ENCODE results near the gene CCL5.
A peak's percentile ranks its signal among the peaks of the same experiment; 100 is the strongest.
"Not testable (repeated sequence)": the region's sequence is repeated elsewhere in the genome, so short reads cannot be mapped to it uniquely, and the experiment has no call there.

Gene CCL5

DNA sequence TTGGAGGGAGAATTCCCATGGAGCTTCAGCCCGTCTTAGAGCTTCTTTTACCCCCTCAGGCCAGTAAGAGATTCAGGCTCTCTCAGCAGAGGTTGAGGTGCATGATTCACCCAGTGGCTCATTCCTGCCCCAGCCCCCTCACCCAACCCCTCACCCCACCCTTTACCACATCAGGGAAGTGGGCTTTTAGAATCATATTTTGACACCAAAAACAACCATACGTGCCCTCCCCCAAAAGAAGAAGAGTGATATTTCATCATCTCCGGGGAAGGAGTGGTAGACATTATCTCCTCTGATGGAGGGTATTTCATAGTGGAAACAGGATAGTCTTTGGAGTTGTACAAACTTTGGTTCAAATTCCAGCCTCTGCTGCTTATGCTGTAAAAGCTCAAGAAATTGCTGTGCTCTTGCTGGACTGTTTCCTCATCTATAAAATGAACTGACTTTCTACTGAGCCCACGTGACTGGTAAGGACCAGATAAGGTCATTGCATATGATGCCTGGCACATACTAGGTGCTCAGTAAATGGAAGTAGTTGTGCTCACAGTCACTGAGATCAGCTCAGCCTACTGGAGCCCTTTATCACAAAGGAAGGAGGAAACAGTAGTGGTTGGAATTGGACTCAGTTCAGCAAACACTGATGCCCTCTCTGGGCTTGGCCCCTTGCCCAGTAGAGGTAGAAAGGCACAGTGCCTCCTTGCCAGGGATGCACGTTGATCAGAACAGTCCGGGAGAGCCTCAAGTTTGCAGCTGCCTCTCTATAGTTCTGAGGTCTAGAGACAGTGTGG lies 18.3 kb upstream of the CCL5 start:
- DNase-seq = peak; percentile 74

DNA sequence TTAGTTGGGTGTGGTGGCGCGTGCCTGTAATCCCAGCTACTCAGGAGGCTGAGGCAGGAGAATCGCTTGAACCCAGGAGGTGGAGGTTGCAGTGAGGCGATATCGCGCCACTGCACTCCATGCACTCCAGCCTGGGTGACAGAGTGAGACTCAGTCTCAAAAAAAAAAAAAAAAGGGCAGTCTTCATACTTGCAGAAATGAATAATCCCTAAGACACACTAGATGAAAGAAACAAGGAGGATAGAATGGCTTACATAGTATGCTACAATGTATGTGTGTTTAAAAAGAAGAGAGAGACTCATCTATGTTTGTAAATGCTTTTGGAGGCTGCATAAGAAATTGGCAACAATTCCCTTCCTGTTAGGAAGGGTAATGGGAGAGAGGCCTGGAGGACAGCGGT lies 17.6 kb upstream of the CCL5 start:
- not testable (repeated sequence) for DNase-seq

DNA sequence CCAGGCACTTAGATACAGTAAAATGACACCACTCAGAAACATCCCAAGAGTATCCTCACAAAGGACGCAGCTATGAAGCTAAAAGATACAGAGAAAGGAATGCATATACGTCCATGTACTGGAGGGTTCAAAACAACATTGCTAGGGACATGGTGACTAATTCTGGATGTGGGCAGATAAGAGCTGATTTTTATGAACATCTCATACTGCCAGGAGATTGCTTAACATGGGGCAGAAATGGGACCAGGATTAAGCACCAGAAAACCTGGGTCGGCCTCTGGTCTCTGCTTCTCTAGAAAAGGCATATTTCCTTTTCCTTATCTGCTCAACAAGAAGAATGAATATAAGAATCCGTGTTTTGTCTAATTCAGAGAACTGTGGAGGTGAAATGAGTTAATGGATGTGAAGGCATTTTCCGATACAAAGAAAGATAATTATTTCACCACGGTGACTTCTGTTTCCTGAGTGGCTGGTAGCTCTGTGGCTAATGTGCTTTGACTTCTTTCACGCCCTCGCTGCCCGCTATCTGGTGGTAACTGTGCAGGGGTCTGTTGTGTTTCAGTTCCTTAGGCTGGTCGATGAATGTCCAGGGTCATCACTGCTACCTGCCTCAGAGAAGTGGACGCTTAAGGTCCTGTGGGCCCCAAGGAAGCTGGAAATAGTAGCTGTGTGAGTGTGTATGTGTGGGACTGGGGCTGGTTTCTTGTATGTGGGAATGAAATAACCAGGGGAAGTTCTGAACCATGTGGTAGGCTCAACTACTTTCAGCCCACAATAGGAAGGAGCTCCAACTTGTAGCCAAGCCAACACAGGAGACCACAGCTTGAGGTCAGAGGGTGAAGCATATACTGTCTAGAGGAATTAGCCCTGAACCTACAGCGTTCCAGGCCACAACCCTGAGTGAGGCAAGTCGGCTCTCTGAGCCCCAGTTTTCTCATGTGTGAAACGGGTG lies 15.8 kb upstream of the CCL5 start:
- peak; percentile 78 for DNase-seq

DNA sequence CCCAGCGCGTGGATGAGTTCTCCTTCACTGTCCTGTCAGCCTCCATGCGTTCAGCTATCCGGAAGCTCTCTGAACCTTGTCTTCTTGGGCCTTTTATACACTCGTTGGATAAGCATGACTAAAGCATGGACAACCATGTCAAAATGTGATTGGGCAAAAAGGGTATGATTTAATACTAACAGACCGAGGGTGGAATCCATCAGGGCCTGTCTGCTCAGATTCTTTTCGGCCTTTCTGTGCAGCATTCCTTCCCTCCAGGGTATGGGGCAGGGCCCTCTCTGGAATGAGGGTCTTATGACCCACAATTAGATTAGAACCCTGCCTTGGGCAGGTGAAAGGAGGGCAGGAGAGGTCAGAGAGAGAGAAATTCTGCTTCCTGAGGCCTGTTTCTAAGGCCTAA lies 14.0 kb upstream of the CCL5 start:
- DNase-seq = no peak

DNA sequence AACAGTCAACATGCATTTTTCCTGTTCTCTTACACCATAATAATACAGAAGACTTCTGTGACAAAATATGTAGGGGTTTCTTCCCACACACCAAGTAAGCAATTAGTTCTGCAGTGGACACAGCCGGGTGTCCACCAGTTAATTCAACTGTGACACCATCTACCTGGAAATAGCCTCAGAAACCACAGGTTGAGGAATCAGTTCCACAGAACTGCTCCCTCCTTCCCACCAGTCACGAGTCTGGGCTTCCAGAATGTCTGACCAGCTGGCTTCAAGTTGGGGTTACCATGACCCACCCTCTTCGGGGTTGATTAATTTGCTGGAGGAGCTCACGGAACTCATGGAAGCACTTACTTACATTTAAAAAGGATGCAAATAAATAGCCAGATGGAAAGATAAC lies 13.6 kb upstream of the CCL5 start:
- DNase-seq = no peak

DNA sequence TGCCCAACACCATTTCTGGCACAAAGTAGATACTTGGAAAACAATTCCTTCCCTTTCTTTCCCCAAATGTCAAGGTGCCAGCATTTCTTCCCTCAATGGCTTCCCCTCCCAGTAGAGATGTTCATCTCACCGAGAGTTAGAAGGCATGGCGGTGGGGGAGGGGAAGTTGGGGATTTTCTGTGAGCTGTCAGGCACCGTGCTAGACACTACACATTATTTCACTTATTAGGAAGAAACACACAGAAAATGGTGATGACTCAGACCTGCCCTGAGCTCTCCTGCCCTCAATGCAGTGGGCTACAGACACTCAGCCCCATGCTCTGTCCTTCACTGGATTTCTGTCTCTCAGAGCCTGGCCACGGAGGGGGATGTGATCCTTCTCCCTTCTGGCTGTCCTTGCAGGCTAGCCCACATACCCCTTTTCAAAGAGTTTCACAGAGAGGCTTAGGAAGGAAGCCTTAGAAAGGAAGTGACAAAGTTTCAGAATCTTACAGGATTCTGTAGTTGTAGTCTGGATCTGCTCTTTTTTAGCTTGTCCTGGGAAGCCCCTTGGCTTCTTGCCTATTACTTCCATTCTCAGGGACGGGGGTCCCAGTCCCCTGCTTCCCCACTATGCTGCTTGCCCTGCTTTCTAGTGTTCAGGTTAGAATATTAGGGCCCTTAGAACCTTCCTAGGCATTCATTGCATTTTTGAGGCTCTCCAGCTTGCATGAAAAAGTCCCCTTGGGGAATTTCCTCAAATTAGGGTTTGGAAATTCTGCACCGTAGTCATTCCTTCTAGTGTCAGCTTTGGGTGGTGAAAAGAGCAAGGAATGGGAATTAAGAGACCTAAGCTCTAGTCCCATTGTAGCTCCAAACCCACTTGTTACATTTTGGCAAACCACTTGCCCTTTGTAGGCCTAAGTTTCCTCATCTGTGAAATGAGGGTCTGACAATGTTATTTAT lies 12.2 kb upstream of the CCL5 start:
- peak; percentile 82 for DNase-seq

DNA sequence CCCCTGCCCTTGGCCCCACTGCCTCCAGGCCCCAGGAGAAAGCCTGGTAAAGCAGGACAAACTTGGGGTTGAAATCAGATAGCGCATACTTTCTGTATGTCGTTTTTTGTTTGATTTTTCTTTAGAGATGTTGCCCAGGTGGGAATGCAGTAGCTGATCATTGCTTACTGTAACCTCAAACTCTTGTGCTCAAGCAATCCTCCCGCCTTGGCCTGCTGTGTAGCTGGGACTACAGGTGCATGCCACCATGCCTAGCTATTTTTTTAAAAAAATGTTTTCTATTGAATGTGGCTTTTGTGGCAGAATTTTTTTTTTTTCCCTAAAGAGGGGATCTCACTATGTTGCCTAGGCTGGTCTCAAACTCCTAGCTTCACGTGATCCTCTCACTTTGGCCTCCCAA lies 11.1 kb upstream of the CCL5 start:
- DNase-seq = no peak

DNA sequence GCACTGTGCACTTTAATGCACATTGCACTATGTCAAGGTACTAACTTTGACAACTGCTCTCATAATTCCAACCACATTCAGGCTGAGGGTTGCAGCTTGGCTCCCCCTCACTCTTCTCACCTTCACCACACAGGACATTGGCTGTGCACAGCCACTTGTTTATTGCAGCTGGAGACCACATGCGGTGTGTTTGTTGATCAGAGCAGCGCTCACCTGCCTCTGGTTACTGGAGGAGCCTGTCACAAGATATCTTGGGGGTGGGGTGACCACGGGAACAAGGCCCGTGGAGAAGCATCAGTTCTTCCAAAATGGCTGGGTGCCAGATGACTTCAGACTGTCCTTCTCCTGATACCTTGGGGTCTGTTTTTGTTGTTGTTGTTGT lies 10.6 kb upstream of the CCL5 start:
- peak; percentile 87 for DNase-seq

DNA sequence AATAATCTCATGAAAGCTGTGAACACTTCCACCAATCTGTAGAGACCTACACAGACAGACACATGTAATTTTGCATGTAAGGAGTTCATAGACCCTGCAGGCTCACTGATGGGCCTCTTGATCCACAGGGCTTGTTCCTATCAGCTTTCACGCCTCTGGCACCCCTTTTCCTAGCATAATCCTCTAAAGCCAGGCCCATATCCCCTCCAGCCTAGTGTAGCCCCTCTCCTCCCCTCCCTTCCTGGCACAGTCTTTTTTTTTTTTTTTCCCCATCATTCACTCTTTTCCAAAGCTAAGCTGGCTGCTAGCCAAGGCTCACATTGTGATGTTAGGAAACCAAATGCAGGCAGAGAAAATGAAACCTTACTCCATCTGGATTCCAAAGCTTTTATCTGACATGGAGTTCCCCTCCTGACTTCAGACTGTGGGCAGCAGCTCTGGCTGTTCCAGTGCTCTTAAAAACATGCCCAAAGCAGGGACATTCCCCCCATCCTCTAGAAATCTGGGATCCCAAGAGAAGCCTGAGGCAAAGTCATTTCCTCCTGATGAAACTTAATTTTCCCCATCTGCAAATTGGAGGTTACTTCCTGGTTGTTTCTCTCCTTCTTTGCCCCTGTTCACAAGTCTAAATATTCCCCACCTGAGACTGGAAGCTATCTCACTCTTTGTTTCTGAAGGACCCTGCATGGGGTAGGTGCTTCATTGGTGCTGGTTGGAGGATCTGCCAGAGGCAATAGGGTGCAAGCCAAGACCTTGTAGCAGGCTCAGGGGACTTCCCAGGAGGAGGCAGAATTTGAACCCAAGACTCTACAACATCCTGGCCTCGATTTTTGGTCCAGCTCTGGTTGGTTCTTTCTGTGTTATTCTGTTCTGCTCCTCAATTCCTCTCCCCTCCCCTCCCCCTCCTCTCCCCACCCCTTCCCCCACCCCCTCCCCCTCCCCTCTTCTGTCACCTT lies 9.9 kb upstream of the CCL5 start:
- no peak for DNase-seq

DNA sequence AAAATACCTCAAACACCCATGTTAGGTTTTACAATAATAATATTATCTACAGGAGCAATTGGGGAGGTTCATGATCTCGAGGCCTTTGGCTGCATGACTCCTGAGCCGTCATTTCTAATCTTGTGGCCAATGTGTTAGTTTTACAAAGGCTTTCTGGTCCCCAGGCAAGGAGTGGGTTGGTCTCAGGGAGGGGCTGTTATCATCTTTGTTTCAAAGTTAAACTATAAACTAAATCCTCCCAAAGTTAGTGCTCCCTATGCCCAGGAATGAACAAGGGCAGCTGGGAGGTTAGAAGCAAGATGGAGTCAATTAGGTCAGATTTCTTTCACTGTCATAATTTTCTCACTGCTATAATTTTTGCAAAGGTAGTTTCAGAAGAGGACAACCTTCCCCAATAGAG lies 9.1 kb upstream of the CCL5 start:
- peak; percentile 79 for DNase-seq

DNA sequence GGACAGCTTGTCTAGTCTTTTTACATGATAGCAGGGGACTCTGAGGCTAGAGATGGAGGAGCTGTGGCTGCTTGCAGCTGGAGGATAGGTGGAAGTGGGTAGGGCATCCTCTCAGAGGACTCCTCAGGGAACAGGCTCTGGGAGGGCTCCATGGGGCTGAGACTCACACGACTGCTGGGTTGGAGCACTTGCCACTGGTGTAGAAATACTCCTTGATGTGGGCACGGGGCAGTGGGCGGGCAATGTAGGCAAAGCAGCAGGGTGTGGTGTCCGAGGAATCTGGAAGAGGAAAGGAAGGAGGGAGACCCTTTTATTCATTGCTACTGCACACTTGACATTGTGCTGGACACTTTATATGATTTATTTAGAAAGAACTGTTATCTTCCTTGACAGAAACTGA lies 1.8 kb downstream of the CCL5 start:
- DNase-seq = peak; percentile 26

DNA sequence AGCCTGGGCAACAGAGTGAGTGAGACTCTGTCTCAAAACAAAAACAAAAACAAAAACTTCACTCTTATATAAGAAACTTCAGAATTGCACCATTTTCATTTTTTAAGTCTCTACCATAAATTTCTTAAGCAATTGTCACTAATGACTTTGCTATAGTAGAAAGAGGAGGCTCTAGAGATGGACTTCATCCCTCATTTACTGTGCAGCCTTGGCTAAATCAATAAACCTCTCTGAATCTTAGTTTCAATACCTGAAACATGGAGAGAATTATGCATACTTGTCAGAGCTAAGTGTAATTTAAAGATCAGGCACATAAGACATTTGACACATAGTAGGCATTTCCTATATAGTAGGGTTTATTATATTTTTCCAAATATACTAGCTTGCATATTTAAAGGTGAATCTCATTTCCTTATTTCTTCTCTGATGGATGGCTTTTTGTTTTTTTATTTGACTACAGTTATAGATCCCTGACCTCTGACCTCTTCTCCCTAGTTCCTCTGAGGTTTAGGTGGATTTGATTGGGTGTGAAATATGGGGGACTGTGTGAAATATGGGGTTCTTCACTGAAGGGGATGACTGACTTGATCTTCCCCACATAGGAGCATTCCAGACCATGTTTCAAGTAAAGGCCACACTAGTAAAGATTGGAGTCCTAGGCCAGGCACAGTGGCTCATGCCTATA lies 2.7 kb downstream of the CCL5 start:
- no peak for DNase-seq

DNA sequence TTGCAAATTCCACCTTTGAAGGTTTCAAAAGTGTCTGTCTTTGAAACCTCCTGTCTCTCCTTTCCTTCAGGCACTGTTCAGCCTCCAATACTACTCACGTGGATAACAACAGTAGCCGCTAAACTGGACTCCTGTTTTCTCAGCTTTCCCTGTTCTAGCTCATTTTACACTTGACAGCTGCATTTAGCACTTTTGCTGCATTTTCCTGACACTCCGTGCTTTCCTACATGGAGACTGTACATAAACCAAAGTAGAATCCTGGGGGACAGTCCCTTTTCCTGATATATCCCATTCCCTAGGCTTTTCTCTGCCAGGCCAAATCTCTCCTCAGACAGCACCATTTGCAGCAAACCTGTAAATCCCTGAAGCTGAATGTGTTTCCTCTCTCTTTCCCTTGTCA lies 3.6 kb downstream of the CCL5 start:
- no peak for DNase-seq

DNA sequence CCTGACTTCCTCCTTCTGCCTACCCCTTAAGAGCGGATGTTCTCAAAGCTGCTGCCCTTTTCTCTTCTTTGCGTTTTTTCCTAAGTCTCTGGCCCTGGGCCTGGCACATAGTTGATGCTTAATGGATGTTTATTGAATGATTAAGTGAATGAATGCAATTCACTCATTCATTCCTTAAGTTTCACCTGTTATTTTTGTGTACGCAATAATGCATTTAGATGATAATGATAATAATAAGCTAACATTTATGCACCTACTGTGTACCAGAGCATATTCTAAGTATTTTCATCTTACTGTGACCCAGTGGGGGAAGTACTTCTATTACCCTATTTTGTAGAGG lies 4.4 kb downstream of the CCL5 start:
- no peak for DNase-seq

DNA sequence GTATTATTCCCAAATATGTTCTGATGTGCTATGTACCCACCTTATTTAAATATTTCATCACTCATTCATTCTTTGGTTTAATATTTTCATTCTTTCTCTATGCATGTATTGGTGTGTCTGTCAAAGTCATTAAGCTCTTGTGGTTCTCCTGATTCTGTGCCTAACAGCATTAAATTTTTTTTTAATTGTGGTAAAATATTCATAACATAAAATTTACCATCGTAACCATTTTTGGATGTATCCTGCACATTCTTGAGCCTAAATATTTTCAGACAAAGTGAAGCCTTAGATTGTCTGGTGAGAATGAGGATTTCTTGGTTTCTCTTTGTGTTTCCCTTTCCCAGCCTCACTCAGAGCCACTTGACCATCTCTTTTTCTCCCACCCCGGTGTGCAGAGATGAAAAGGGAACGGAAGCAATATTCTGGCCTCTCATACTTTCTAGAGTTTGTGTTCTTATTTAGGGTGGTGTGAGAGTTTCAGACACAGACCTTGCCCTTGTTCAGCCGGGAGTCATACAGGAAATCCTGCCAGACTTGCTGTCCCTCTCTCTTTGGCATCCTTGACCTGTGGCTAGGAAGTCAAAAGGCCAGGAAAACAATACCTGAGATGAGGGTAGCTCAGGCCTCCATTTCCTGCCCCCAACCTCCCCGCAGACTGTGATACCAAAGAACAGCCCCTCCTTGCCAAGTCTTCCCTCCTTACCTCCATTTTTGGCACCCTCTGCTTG lies 4.9 kb downstream of the CCL5 start:
- no peak for DNase-seq

DNA sequence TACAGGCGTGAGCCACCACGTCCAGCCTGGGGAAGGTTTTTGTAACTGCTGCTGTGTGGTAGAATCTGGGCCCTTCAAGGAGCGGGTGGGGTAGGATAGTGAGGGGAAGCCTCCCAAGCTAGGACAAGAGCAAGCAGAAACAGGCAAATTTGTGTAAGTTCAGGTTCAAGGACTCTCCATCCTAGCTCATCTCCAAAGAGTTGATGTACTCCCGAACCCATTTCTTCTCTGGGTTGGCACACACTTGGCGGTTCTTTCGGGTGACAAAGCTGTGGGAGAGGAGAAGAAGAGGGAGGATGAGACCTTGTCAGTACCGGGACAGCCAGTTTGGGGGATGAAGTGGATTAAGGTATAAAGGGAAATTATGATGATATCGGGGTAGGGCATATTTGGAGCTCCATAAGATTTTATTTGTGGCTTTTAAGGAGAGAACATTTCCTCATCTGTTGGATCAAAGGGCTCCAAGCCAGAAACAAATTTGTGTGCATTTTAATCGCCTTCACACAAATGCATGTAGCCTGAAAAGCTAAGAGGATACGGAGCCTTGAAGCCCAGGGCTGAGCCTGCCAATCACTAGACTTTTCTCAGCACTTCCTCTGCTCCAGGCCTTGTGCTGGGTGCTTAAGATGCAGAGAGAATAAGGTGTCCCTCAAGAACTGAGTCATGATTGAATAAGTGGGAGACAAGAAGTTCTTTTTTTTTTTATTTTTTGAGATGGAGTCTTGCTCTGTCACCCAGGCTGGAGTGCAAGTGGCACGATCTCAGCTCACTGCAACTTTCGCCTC lies 7.8 kb downstream of the CCL5 start:
- DNase-seq = no peak

DNA sequence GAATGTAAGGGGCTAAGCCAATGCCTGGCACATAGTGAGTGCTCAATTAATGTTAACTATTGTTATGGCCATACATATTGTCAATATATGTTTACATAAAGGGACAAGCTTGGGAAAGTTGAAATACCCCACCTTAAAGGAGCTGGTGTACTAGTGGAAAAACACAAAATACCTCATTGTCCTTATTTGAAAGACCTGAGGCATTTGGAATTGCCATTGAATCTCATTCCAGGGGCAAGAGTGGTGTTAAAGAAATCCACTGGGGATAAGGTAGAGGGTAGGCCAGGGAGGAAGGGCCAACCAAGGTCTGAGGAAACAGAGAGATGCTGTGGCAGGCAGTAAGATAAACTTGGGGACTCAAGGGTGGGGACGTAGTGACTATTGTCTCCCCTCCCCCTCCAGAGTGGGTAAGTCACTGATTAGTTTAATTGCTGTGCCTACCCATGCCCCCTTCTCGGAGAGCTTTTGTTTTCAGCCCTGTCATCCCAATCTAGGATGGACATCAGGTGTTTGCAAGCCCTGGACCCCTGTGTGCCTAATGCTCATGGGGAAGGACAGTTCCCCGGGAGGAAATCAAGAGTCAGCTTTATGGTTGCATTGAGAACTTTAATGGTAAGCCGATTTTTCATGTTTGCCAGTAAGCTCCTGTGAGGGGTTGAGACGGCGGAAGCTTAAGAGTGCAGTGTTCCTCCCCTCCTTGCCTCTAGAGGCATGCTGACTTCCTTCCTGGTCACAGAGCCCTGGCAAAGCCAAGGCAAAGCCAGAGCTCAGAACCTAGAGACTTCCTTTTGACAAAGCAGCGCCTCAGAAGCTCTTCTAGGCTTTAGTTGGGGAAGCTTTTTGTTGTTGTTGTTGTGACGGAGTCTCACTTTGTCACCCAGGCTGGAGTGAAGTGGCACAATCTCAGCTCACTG lies 9.0 kb downstream of the CCL5 start:
- peak; percentile 41 for DNase-seq

DNA sequence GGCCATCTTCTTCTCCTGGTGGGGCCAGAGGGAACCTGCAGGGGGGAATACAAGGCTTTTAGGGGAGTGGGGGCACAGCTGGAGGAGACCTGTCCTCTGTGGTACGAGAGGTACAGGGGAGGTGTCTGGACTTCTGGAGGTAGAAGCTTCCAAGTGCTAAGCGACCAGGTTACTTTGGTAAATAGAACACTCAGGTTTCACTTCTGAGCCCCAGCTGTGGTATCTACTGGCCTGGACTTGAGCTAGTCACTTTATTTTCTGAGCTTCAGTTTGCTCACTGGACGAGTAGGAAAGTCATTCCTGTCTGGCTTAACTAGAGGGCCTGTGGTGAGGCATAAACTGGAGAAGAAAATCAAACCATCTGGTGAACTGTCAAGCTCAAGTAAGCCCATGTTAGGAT lies 11.4 kb downstream of the CCL5 start, which contains the start of gene HEATR9:
HEATR9 (minus strand) TSS at position 155 of the 400 bp plus-strand sequence; CDS start at position 6, 149 bp downstream.
- no peak for DNase-seq
